ENCODE measurements around the gene KCNQ5. TPM values are rescaled to one million over a fixed set of nuclear protein-coding genes. Genes with fewer than 3 reads are reported as not detected.

The KCNQ5 gene
- polyA plus RNA-seq, 4 donors: 0.24 to 0.41 (median 0.32) TPM

- DNase-seq (ENCODE audit: low read depth in 4 of 4, low spot score in 3 of 4): peak in 1 of 4 donors; percentile 12
Observed at GRCh38 chr6:72787391-72788031, 165.6 kb downstream of the KCNQ5 start.

- DNase-seq (ENCODE audit: low read depth in 4 of 4, low spot score in 3 of 4): no peak
Observed at GRCh38 chr6:72788188-72788587, 166.3 kb downstream of the KCNQ5 start.

DNA sequence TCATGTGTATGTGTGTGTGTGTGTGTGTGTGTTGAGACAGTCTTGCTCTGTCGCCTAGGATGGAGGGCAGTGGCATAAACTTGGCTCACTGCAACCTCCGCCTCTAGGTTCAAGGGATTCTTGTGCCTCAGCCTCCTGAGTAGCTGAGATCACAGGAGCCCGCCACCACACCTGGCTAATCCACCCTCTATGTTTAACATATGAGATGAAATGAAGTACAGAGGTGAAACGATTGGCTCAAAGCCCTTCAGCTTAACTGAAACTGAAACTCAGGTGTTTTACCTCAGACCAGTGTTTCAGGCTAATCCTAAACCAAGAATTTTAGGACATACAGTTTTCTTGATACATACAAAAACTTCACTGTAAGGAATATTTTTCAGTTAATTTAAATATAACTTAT is 167.3 kb downstream of the KCNQ5 start:
- no peak for DNase-seq (ENCODE audit: low read depth in 4 of 4, low spot score in 3 of 4)

DNA sequence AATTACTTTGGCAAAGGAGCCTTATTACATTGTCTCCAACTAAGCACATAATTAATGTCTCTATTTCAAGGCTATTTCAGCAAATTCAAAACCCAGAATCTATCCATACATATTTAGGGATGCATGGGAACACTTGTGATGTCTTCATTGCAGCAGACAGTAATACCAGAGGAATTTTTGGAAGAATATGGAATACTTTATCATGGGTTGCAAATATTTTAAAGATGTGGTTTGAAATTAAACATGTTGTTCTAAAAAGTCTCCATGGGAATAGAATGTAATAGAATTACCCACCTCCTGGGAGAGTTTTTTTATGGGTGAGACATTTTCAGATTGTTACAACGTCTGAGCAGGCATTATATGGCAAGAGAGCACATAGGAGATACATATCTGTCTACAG is 170.8 kb downstream of the KCNQ5 start:
- no peak for DNase-seq (ENCODE audit: low read depth in 4 of 4, low spot score in 3 of 4)

GRCh38 chr6:72793641-72794395 is 172.0 kb downstream of the KCNQ5 start:
- DNase-seq (ENCODE audit: low read depth in 4 of 4, low spot score in 3 of 4): no peak

- DNase-seq (ENCODE audit: low read depth in 4 of 4, low spot score in 3 of 4): no peak
Observed at GRCh38 chr6:72798196-72798595, 176.3 kb downstream of the KCNQ5 start.

DNA sequence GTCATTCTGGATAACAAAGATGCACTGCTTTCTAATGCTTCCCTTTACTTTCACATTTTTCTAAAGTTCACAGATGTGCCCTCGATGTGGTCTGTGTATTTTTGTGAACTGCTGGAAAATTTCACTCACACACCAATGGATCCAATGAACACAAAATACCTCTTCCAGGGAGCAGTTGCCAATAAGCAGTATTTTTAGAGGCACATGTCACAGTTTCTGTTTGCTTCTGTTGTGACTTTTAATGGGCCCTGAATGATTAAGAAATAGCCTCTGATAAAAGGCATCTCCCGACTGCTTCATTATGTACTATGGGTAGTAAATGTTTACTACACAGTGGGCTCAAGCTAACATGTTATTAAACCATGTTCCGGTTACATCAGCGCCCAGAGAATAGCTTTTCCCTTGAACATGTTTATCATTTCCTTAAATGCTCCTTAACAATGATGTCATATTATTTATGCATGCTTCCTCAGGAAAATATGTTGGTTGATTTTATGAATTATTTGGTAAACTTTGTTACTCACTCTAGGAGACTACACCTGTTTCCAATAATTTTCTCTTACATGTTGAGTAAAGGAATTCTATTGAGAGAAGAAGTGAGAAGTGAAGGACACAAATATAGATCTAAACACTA is 188.0 kb downstream of the KCNQ5 start:
- DNase-seq (ENCODE audit: low read depth in 4 of 4, low spot score in 3 of 4): no peak

DNA sequence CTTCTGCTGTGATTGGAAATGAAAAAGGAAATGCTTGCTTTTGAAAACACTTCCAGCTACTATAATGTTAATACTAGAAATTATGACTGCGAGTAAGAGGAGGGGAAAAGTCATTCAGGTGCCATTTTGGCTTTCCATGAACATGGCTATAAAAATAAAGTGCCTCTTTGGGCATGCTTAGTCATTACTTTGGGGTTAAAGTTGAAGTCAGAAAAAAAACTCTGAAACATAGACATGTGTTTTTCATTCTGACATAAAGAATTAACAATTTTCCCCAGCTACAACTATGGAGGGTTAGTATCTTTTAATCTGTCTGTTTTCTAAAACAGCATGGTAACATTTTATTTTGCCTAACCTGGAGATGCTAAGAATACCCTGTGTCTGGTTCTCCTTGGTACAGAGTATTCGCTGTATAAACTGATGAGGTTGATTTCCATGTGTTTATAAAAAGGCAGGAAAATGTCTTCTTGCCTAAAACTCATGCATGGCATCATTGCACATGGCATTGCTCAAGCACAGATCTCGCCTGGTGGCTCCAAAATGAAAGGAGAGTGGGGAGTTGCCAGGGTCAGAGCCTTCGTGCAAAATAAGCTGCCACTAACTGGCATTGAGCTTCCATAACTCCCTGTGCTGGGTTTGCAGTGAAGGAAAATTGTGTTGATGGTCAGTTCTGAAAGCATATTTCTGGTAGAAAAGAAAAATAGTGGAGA is 188.9 kb downstream of the KCNQ5 start:
- DNase-seq (ENCODE audit: low read depth in 4 of 4, low spot score in 3 of 4): no peak

DNA sequence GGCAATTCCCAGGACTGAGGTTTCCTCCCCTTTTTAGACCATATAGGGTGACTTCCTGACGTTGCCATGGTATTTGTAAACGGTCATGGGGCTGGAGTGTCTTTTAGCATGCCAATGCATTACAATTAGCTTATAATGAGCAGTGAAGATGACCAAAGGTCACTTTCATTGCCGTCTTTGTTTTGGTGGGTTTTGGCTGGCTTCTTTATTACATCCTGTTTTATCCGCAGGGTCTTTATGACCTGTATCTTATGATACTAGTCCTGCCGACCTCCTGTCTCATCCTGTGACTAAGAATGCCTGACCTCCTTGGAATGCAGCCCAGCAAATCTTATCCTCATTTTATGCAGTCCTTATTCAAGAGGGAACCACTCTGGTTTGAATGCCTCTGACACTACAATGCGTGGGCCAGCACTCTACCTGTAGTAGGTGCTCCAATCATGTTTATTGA is 190.1 kb downstream of the KCNQ5 start:
- no peak for DNase-seq (ENCODE audit: low read depth in 4 of 4, low spot score in 3 of 4)

GRCh38 chr6:72813807-72814596 is 192.1 kb downstream of the KCNQ5 start:
- DNase-seq (ENCODE audit: low read depth in 4 of 4, low spot score in 3 of 4): no peak

- no peak for DNase-seq (ENCODE audit: low read depth in 4 of 4, low spot score in 3 of 4)
Observed at GRCh38 chr6:72816022-72816421, 194.2 kb downstream of the KCNQ5 start.

DNA sequence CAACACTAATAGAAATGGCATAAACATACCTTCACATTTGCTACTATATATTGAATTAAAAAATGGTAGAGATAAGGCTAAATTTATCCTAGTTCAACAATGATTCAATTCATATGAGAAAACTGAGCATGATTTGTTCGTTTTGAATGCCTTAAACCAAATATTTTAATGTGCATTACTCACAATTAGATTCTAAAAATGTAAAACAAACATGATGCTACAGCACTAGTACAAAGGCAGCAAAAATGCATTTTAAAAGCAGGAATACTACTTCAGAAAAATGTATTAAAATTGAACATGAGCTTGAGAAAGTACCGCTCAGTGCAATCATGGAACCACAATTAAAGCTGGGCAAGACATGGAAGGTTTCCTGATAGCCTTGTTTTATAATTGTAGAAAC is 195.3 kb downstream of the KCNQ5 start:
- no peak for DNase-seq (ENCODE audit: low read depth in 4 of 4, low spot score in 3 of 4)

DNA sequence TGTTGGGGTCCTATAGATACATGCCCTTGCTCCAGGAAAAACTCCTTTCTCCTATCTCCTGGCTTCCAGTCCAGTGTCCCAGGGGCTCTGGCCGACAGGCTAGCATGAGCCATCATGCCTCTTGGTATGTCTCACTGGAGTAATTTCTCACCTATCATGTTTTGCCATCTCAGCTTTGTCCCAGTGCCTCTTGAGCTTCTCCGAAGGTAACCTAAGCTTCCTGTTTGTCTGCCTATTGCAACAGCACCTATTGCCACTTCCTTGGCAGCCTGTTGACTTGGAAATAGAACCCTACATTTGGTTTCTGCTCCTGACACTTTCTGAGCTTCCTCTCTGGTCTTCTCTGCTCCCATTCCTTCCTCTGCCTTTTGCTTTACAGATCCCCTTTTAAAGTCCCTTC is 197.7 kb downstream of the KCNQ5 start:
- DNase-seq (ENCODE audit: low read depth in 4 of 4, low spot score in 3 of 4): no peak

DNA sequence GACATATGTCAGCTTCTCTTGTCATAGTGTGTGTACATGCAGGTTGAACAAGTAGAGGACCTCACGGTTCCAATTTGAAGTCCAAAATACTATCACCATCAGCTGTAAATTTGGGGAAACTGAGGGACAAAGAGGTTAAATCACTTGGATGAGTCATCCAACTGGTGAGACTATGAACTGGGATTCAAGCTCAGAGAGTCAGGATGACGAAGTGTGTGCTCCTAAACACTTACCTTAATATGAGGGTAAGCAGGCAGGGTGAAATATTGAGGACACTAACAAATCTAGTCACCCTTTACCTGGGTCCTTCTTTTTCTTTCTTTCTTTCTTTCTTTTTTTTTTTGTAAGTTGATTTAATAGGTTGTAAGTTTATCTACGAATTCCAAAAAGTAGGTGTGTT is 198.3 kb downstream of the KCNQ5 start:
- no peak for DNase-seq (ENCODE audit: low read depth in 4 of 4, low spot score in 3 of 4)

- no peak for DNase-seq (ENCODE audit: low read depth in 4 of 4, low spot score in 3 of 4)
Observed at GRCh38 chr6:72820906-72821305, 199.0 kb downstream of the KCNQ5 start.

DNA sequence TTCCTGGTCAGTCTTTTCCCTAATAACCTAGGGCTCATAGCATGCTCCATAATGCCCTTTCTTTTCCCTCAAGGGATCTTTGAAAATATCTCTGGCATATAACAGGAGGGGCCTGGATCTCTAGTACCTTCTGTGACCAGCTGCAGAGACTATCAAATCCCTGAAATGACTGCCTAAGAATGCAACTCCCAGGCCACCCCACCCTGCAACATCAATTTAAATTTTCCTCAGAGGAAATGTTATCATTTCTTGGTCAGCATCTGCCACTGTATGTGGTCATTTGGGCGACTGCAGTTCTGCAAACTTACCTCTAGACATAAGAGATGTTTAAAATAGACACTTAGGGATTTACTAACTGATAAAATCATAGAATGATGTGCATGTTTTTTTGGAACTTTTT is 200.2 kb downstream of the KCNQ5 start:
- DNase-seq (ENCODE audit: low read depth in 4 of 4, low spot score in 3 of 4): no peak

DNA sequence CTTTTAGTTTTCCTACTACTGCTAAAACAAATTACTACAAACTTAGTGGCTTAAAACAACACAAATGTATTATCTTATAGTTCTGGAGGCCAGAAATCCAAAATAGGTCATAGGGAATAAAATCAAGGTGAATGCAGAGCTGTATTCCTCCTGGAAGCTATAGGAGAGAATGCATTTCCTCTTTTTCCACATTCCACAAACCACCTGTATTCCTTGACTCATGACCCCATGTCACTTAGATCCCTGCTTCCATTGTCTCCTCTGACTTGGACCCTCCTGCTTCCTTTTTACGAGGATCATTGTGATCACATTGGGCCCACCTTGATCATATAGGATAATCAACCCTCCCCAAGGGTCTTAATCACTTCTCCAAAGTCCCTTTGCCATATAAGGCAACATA is 200.8 kb downstream of the KCNQ5 start:
- DNase-seq (ENCODE audit: low read depth in 4 of 4, low spot score in 3 of 4): no peak

DNA sequence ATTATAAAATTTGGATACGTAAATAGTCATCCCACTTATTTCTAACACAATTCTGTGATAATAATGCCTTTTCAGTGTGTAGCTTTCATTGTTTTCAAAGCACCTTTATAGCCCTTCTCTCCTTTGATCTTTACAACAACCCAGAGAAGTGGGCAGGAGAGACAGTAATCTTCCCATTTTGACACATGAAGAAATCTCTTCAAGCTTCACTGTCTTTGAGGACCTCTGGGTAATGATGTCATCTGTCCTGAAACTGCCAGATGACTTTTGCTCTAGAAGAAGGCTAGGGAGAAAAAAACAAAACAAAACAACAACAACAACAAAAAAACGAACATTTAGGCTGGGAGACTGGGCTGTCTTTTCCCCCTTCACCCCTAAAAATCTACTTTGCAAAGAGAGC is 203.0 kb downstream of the KCNQ5 start:
- no peak for DNase-seq (ENCODE audit: low read depth in 4 of 4, low spot score in 3 of 4)

DNA sequence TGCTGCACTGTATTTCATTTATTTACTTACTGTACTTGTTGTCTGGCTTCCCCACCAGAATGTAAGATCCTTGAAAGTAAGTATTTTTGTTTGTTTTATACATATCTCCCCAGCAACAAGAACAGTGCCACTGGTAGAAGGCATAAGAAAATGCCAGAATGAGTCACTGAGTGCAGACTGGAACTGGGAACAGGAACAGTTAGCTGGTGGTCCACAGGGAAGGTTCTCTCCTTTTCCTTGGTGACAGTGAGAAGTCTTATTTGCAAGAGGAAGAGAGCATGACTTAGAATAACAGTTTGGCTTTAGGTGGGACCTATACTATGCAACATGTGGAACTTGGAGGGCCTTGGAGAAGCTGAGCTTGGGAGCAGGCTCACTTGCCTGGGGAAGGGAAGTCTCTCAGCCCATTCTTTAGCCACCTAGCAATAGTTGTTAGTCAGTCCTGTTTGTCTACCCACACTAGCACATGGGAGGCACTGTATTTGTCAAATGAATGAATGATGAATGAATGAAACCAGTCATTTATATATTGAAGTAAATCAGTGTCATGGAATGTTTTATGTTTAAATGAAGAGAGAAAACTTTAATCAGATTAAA is 203.5 kb downstream of the KCNQ5 start:
- DNase-seq (ENCODE audit: low read depth in 4 of 4, low spot score in 3 of 4): no peak

DNA sequence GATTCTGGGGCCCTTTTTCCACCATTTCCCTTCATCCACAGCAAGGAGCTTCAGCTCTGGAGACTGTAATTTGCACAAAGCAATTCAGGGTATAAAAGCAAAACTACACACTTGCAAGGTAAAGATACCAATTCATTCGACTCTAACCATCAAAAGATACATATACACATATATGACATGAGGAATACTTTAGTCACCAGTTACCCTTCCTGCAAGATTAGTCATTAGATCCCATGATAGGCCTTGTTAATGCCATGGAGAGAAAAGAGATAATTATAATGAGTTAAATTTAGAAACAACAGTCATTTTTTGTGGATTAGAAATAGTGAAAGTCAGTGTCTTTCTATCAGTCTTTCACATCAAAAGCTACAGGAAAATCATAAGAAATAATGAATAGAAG is 204.2 kb downstream of the KCNQ5 start:
- DNase-seq (ENCODE audit: low read depth in 4 of 4, low spot score in 3 of 4): no peak

Measured in right renal pelvis (tissue), 4 donors.